SK-N-SH (cell line): ENCODE measurements around the gene ASB7.

Experiments used
- GABPA ChIP-seq: IDR thresholded peaks from 2 replicates; pipeline ENCODE4 v1.4.0; 2012; ENCODE audit warnings: low read depth, mild to moderate bottlenecking
- MXI1 ChIP-seq: IDR thresholded peaks from 2 replicates; pipeline ENCODE4 v1.6.1; 2012; ENCODE audit warnings: mild to moderate bottlenecking, low read depth, low read length, improper control_type of control experiment
- POLR2AphosphoS5 ChIP-seq: IDR thresholded peaks from 2 replicates; pipeline ENCODE4 v1.6.1; 2012; ENCODE audit warnings: low read depth, low read length
- RAD21 ChIP-seq: IDR thresholded peaks from 2 replicates; pipeline ENCODE4 v1.6.1; 2012; ENCODE audit warnings: mild to moderate bottlenecking, low read length
- RCOR1 ChIP-seq: fragments of 150-350 bp; IDR thresholded peaks from 2 replicates; pipeline ENCODE4 v1.6.1; 2017; ENCODE audit warnings: antibody characterized with exemption, low read length
- SMC3 ChIP-seq: IDR thresholded peaks from 2 replicates; pipeline ENCODE4 v1.6.1; 2012; ENCODE audit warnings: low read depth, low read length, improper control_type of control experiment
- TEAD4 ChIP-seq: IDR thresholded peaks from 2 replicates; pipeline ENCODE4 v1.4.0; 2012; ENCODE audit warnings: mild to moderate bottlenecking, borderline replicate concordance; ENCODE audit not compliant: insufficient read depth
- TF ChIP-seq, protein P1 (sequence below): fragments of 200-600 bp; sonication (generic); IDR thresholded peaks from 2 replicates; pipeline ENCODE4 v1.6.1; 2017; ENCODE audit warnings: antibody characterized with exemption, mild to moderate bottlenecking, moderate library complexity
- TF ChIP-seq, protein P2 (sequence below): IDR thresholded peaks from 2 replicates; pipeline ENCODE4 v1.4.0; 2012; ENCODE audit warnings: low read depth

DNA sequence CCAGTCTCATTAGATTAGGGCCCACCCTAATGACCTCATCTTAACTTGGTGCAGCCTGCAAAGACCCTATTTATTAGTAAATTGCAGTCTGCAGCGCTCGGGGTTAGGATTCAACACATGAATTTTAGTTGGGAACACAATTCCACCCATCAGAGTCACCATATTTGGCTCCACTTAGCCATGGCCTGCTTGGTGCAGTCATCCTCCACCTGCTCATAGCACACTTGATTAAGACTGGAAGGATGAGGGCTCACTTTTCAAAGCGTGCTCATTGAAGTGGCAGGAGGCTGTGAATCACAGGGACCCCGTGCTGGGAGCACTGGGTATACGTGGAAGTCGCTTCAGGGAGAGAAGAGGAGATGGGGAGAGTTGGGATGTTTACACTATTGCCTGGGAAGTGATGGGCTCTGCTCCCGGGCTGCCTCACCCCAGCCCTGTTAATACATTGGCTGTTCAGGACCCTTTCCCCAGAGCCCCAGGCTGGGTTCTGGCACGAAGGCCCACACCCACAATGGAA lies 68.2 kb downstream of the ASB7 start:
- TF ChIP-seq, protein P1, sequence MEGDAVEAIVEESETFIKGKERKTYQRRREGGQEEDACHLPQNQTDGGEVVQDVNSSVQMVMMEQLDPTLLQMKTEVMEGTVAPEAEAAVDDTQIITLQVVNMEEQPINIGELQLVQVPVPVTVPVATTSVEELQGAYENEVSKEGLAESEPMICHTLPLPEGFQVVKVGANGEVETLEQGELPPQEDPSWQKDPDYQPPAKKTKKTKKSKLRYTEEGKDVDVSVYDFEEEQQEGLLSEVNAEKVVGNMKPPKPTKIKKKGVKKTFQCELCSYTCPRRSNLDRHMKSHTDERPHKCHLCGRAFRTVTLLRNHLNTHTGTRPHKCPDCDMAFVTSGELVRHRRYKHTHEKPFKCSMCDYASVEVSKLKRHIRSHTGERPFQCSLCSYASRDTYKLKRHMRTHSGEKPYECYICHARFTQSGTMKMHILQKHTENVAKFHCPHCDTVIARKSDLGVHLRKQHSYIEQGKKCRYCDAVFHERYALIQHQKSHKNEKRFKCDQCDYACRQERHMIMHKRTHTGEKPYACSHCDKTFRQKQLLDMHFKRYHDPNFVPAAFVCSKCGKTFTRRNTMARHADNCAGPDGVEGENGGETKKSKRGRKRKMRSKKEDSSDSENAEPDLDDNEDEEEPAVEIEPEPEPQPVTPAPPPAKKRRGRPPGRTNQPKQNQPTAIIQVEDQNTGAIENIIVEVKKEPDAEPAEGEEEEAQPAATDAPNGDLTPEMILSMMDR: no peak
- TF ChIP-seq SMC3 (no peak), POLR2AphosphoS5 (no peak), TEAD4 (no peak), RAD21 (no peak), RCOR1 (no peak), MXI1 (no peak), GABPA (no peak)
- TF ChIP-seq, protein P2, sequence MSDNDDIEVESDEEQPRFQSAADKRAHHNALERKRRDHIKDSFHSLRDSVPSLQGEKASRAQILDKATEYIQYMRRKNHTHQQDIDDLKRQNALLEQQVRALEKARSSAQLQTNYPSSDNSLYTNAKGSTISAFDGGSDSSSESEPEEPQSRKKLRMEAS: no peak
